PC-9 (cell line): Measurements from ENCODE around the gene EXD2.

Experiments used
- CTCF ChIP-seq: fragments of 200-600 bp; sonication (generic); conservative IDR thresholded peaks from 2 replicates; pipeline ENCODE4 v1.6.1; 2017; ENCODE audit warnings: mixed run types, antibody characterized with exemption, mild to moderate bottlenecking, moderate library complexity
- EZH2 ChIP-seq: fragments of 200-600 bp; sonication (generic); IDR thresholded peaks from 2 replicates; pipeline ENCODE4 v1.8.0; 2017; ENCODE audit warnings: antibody characterized with exemption, low read depth

DNA sequence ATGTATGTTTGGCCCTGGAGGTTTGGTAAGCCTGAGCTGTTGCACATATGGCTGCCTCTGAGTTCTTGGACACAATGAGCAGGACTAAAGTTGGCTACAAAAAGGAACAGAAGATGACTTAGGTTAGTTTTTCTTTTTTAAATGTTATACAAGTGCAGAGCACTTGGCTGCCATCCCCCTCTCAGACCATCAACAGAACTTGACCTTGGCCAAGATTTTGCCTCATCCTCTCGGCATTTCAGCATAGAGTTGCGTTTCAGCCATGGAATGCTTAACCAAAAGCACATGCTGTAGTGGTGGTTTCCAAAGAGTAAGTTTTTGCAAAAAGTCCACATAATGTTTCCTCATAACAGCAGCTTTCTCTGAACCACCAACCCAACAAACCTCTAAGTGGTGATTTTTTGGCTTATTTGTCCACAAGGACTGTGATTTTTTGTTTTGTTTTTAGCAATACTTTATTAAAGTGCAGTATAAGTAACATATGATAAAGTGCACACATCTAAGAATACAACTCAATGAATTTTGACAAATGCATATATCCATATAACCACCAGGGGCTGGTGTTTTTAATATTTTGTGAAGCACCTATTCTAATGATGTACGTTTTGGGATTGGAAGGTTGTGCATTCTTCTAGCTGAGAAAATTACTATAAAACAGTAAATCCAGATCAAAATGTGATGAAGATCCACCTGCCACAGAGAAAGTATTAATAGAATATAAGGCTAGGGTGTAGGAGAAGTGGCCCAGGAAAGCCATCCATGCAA lies 56.6 kb downstream of the EXD2 start:
- peak; percentile 55 for TF ChIP-seq CTCF
- TF ChIP-seq EZH2 = no peak
